Measurements from ENCODE around the gene PPIL1. TPM values are rescaled to one million over a fixed set of nuclear protein-coding genes. Genes with fewer than 3 reads are reported as not detected.
A peak's percentile ranks its signal among the peaks of the same experiment; 100 is the strongest.

The PPIL1 gene
- total RNA-seq, 1 experiment from 2014 or later: 64.2 TPM

- TF ChIP-seq, protein P1, sequence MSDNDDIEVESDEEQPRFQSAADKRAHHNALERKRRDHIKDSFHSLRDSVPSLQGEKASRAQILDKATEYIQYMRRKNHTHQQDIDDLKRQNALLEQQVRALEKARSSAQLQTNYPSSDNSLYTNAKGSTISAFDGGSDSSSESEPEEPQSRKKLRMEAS (CRISPR knock-in tag; IDR thresholded peaks at IDR 0.05): peak; percentile 77
- TF ChIP-seq NR3C1 (CRISPR knock-in tag; conservative IDR thresholded peaks at IDR 0.05; ENCODE audit: low read depth) (no peak), FOXP1 (CRISPR knock-in tag; IDR thresholded peaks at IDR 0.05; ENCODE audit: borderline replicate concordance) (peak; percentile 22; the same call in 1 of the 2 replicates), TEAD4 (CRISPR knock-in tag; IDR thresholded peaks at IDR 0.05) (no peak), ZNF416 (CRISPR knock-in tag; IDR thresholded peaks at IDR 0.05) (no peak)
Observed at GRCh38 chr6:36840432-36841403, 33.9 kb downstream of the PPIL1 start (continued).

DNA sequence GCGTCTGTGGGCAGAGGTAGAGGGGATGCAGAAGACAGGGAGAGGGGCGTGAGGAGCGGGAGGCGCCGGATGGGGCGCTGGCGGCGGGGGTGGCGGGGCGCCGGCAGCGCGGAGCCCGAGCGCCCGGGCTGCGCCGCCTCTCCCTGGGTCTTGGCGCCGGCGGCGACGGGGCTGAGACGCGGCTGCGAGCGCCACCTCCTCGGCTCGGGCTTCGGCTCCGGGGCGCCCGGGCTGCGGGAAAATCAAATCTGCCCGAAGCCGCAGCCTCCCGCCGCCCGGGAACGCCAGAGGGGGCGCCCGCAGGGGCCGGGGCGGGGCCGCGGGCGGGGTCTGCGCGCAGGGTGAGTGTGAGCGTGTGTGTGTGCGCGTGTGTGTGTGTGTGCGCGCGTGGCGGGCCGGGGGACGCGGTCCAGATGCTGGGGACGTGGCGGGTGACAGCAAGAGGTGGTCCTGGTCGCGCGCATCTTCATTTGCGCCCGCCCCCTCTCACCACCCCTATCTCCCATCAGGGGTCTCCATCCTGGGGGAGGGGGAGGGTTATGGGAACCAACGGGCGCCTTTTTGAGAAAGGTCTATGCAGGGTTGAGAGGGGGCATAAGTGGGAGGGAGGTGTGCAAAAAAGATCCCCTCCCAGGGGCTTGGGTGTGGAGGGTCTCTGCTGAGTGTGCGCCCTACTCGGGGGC lies 34.7 kb downstream of the PPIL1 start:
- CTCF ChIA-PET: interaction anchor here (1.2 to 1.5 kb wide), 2 partner anchors 9 to 80 kb away, joined by 5 to 8 read pairs; no protein-coding TSS in a partner anchor
- H3K27me3 Mint-ChIP-seq (ENCODE audit: low read depth): peaks cover 69% of the 10 kb centered on the region

DNA sequence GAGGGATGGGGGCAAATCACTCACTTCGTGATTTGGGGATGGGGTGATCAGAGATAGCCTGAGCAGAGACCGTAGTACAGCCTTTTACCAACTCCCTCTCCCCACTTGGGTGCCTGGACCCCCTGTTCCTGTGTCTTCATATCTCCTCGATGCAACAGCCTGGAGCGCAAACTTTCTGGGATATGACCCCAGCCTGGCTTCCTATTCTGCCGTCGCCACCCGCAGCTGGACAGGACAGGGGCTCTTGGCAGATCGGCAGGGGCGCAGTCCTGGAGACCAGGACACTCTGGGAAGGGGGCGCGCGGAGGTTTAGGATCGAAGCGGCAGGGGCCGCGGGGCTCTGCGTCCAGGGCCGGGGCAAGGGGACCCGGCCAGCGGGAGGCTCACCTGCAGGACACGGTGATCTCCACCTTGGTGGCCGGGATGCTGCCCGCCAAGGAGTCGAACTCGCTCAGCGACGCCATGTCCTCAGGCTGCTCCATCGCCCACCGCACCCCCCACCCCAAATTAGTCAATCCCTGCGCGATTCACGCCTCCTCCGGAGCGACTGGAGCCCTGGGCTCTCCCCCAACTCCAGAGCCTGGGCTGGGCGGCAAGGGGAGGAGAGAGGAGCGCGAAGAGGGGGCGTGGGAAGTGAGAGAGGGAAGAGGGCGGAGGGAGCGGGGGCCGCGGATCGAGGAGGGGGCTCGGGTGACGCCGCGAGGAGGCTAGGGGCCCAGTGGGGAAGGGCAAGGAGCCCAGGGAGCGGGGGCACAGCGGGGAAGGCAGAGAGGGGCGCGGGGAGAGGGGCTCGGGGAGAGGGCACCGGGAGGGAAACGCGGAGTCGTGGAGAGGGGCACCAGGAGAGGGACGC lies 35.5 kb downstream of the PPIL1 start, which contains the start of gene CPNE5:
Gene CPNE5 (minus strand): TSS at position 549 of the 853 bp plus-strand sequence. CDS start 67 bp downstream, at position 482.
- CTCF ChIA-PET: no interaction called here
- no peak within 1 kb of the TSS for H3K27ac Mint-ChIP-seq
- no peaks in the 10 kb centered on the region for H3K36me3 Mint-ChIP-seq
- POLR2A ChIA-PET: no interaction called here
- DNase-seq (ENCODE audit: low spot score) (peak; percentile 50), ATAC-seq (peak; percentile 26)
- H3K9me3 Mint-ChIP-seq: no peaks in the 10 kb centered on the region
- TF ChIP-seq EMX1 (CRISPR knock-in tag; IDR thresholded peaks at IDR 0.05) (no peak), NR2C2 (CRISPR knock-in tag; IDR thresholded peaks at IDR 0.05) (no peak)
- TF ChIP-seq, protein P2, sequence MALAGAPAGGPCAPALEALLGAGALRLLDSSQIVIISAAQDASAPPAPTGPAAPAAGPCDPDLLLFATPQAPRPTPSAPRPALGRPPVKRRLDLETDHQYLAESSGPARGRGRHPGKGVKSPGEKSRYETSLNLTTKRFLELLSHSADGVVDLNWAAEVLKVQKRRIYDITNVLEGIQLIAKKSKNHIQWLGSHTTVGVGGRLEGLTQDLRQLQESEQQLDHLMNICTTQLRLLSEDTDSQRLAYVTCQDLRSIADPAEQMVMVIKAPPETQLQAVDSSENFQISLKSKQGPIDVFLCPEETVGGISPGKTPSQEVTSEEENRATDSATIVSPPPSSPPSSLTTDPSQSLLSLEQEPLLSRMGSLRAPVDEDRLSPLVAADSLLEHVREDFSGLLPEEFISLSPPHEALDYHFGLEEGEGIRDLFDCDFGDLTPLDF (CRISPR knock-in tag; IDR thresholded peaks at IDR 0.05): no peak
- peaks cover 17% of the 10 kb centered on the region for H3K4me1 Mint-ChIP-seq
- H3K4me3 Mint-ChIP-seq: peak within 1 kb of the TSS; percentile 79
- peaks cover 69% of the 10 kb centered on the region for H3K27me3 Mint-ChIP-seq (ENCODE audit: low read depth)

More for the DNA sequence above, 34.7 kb downstream of the PPIL1 start:
- peak; percentile 52 for DNase-seq (ENCODE audit: low spot score)
- ATAC-seq: peak; percentile 17
- H3K36me3 Mint-ChIP-seq: no peaks in the 10 kb centered on the region
- TF ChIP-seq E2F5 (CRISPR knock-in tag; IDR thresholded peaks at IDR 0.05) (no peak), NR3C1 (CRISPR knock-in tag; conservative IDR thresholded peaks at IDR 0.05; ENCODE audit: low read depth) (no peak)
- TF ChIP-seq, protein P3, sequence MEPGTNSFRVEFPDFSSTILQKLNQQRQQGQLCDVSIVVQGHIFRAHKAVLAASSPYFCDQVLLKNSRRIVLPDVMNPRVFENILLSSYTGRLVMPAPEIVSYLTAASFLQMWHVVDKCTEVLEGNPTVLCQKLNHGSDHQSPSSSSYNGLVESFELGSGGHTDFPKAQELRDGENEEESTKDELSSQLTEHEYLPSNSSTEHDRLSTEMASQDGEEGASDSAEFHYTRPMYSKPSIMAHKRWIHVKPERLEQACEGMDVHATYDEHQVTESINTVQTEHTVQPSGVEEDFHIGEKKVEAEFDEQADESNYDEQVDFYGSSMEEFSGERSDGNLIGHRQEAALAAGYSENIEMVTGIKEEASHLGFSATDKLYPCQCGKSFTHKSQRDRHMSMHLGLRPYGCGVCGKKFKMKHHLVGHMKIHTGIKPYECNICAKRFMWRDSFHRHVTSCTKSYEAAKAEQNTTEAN (CRISPR knock-in tag; IDR thresholded peaks at IDR 0.05): 0 out of 2 replicates have a peak, but pooled peaks have one; percentile 47
- POLR2A ChIA-PET: no interaction called here
- no peak overlapping the region for H3K27ac Mint-ChIP-seq
- peaks cover 16% of the 10 kb centered on the region for H3K4me1 Mint-ChIP-seq
- H3K9me3 Mint-ChIP-seq: no peaks in the 10 kb centered on the region
- H3K4me3 Mint-ChIP-seq: peak overlapping the region; percentile 79

DNA sequence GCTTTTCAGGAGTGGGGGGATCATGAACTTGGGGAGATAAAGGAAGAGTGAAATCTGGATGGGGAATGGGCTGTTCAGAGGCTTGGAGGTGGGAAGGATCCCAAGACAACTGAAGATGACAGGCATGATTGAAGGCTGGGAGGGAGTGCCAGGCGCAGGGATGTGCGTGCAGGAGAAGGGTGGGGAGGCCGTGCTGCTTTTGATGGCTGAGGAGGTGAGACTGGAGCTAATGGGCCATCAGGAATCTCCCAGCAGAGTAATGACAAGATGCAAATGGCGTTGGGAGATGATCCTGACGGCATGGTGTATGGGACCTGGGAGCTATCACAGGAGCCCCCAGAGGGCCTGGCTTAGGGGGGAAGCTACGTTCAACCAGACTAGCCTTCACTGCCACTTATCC lies 36.9 kb downstream of the PPIL1 start:
- ATAC-seq (no peak), DNase-seq (ENCODE audit: low spot score) (no peak)
- Mint-ChIP-seq H3K36me3 (no peaks in the 10 kb centered on the region), H3K4me1 (peaks cover 17% of the 10 kb centered on the region), H3K27ac (no peak overlapping the region), H3K4me3 (no peak overlapping the region), H3K9me3 (peaks cover 9% of the 10 kb centered on the region), H3K27me3 (ENCODE audit: low read depth) (peaks cover 66% of the 10 kb centered on the region)
- ChIA-PET CTCF (interaction anchor here (0.8 to 1.4 kb wide), 2 partner anchors 36 to 72 kb away, joined by 3 to 4 read pairs; no protein-coding TSS in a partner anchor), POLR2A (interaction anchor here (0.6 kb wide), 1 partner anchor 455 kb away, joined by 3 read pairs; no protein-coding TSS in a partner anchor)
- no peak for TF ChIP-seq PREB (CRISPR knock-in tag; IDR thresholded peaks at IDR 0.05; ENCODE audit: borderline replicate concordance)
- TF ChIP-seq MXD4 (CRISPR knock-in tag; IDR thresholded peaks at IDR 0.05; ENCODE audit: borderline replicate concordance): no peak
- no peak for TF ChIP-seq ELF4 (CRISPR knock-in tag; IDR thresholded peaks at IDR 0.05; ENCODE audit: low read depth)
- TF ChIP-seq ZNF396 (CRISPR knock-in tag; IDR thresholded peaks at IDR 0.05; ENCODE audit: borderline replicate concordance): no peak
- TF ChIP-seq, protein P4, sequence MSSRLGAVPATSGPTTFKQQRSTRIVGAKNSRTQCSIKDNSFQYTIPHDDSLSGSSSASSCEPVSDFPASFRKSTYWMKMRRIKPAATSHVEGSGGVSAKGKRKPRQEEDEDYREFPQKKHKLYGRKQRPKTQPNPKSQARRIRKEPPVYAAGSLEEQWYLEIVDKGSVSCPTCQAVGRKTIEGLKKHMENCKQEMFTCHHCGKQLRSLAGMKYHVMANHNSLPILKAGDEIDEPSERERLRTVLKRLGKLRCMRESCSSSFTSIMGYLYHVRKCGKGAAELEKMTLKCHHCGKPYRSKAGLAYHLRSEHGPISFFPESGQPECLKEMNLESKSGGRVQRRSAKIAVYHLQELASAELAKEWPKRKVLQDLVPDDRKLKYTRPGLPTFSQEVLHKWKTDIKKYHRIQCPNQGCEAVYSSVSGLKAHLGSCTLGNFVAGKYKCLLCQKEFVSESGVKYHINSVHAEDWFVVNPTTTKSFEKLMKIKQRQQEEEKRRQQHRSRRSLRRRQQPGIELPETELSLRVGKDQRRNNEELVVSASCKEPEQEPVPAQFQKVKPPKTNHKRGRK (CRISPR knock-in tag; IDR thresholded peaks at IDR 0.05; ENCODE audit: borderline replicate concordance): no peak
- TF ChIP-seq ATF6 (CRISPR knock-in tag; IDR thresholded peaks at IDR 0.05): no peak
